T-helper 2 cell treated with Interferon-gamma antibody and Interleukin-4, amounts not matched to agents 5 μg/mL and 100 μg/mL, for 36 hours (primary cell): ENCODE results near the gene CCDC51.

ENCODE experiments used
- DNase-seq: peaks from one replicate; pipeline ENCODE4 v3.0.0; 2021; ENCODE audit warnings: low spot score
- H3K27ac Mint-ChIP-seq: one replicate; pipeline ENCODE4 v1.8.0; 2021; ENCODE audit warnings: mild to moderate bottlenecking, mixed read lengths
- H3K27me3 Mint-ChIP-seq: one replicate; pipeline ENCODE4 v1.8.0; 2021; ENCODE audit warnings: low read depth, mixed read lengths
- H3K36me3 Mint-ChIP-seq: one replicate; pipeline ENCODE4 v1.8.0; 2021; ENCODE audit warnings: low read depth, mixed read lengths
- H3K4me1 Mint-ChIP-seq: one replicate; pipeline ENCODE4 v1.8.0; 2021; ENCODE audit warnings: low read depth, mixed read lengths
- H3K4me3 Mint-ChIP-seq: one replicate; pipeline ENCODE4 v1.8.0; 2022; ENCODE audit warnings: mild to moderate bottlenecking, moderate library complexity, mixed read lengths
- H3K9me3 Mint-ChIP-seq: one replicate; pipeline ENCODE4 v1.8.0; 2021; ENCODE audit warnings: mixed read lengths

Gene CCDC51

GRCh38 chr3:48394391-48394790, 45.5 kb downstream of the CCDC51 start:
- H3K4me1 Mint-ChIP-seq = no peaks in the 10 kb centered on the region
- peaks cover 18% of the 10 kb centered on the region for H3K27me3 Mint-ChIP-seq
- H3K27ac Mint-ChIP-seq = no peak overlapping the region
- DNase-seq = no peak
- no peaks in the 10 kb centered on the region for H3K36me3 Mint-ChIP-seq
- no peaks in the 10 kb centered on the region for H3K9me3 Mint-ChIP-seq
- H3K4me3 Mint-ChIP-seq = no peak overlapping the region

- H3K9me3 Mint-ChIP-seq = no peaks in the 10 kb centered on the region
- H3K27ac Mint-ChIP-seq = no peak overlapping the region
- no peaks in the 10 kb centered on the region for H3K4me1 Mint-ChIP-seq
- H3K36me3 Mint-ChIP-seq = no peaks in the 10 kb centered on the region
- no peak overlapping the region for H3K4me3 Mint-ChIP-seq
- H3K27me3 Mint-ChIP-seq = peaks cover 57% of the 10 kb centered on the region
- no peak for DNase-seq
These were observed 51.0 kb downstream of the CCDC51 start for GRCh38 chr3:48388966-48389365.

GRCh38 chr3:48387634-48388033, 52.3 kb downstream of the CCDC51 start:
- Mint-ChIP-seq H3K9me3 (no peaks in the 10 kb centered on the region), H3K4me3 (no peak overlapping the region), H3K4me1 (peaks cover 3% of the 10 kb centered on the region), H3K27me3 (peaks cover 64% of the 10 kb centered on the region), H3K27ac (no peak overlapping the region), H3K36me3 (no peaks in the 10 kb centered on the region)
- no peak for DNase-seq
